BJ (cell line): ENCODE data around the gene PCARE. TPM values are rescaled to one million over a fixed set of nuclear protein-coding genes. Genes with fewer than 3 reads are reported as not detected.

ENCODE experiments used
- CTCF ChIA-PET: fragments of 350-600 bp; formaldehyde crosslinking; extraction: SDS; loops from one replicate; lab custom pipeline; 2021; ENCODE audit warnings: antibody characterized with exemption, inconsistent platforms; lab: Yijun Ruan, JAX
- POLR2A ChIA-PET: fragments of 300-600 bp; sonication (Branson Sonifier 250); formaldehyde crosslinking; extraction: SDS; loops from one replicate; lab custom pipeline; 2021; ENCODE audit warnings: antibody characterized with exemption; lab: Charles Lee
- DNase-seq: peaks from one replicate; pipeline ENCODE4 v3.0.0-alpha.2; 2011; ENCODE audit warnings: low read depth
- H3K27me3 ChIP-seq: 2 replicates; pipeline ENCODE4 v1.6.0; 2011; ENCODE audit warnings: low read length; ENCODE audit not compliant: control insufficient read depth, insufficient read depth
- H3K36me3 ChIP-seq: 2 replicates; pipeline ENCODE4 v1.5.1; 2011; ENCODE audit warnings: low read length; ENCODE audit not compliant: control insufficient read depth, insufficient read depth
- H3K4me3 ChIP-seq: 2 replicates; pipeline ENCODE4 v1.5.1; 2011; ENCODE audit warnings: low read depth, mild to moderate bottlenecking, control low read depth, low read length
- polyA plus RNA-seq: library from polyadenylated mRNA; depleted of rRNA; stranded (reverse); fragments of >200 nt; gene quantifications from 2 replicates; pipeline ENCODE4 v1.2.3, GENCODE V29; 2011
- TF ChIP-seq, protein P1 (sequence below): IDR thresholded peaks from 2 replicates; pipeline ENCODE4 v1.5.1; 2011; ENCODE audit warnings: low read depth, mild to moderate bottlenecking, control low read depth, inconsistent platforms, low read length, moderate library complexity; ENCODE audit not compliant: insufficient read depth

Gene PCARE
- polyA plus RNA-seq, 1 experiment, result not detected

DNA sequence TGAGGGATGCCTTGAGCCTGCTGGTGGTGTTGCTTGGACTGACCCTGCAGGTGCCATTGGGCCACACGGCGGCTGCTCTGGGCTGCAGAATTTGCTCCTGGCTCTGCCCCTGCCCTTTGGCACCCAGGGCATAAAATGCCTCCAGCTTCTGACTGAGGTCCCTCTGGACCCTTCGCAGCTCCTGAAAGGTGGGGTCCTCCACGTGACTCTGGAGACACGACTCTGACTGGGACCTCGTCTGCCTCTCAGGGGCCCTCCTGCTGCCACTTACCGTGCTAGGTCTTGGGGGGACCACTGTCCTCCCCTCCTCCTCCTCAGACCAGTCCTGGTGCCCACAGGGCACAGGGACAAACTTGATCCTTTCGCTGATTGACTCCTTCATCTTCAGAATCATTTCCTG lies 2.1 kb downstream of the PCARE start:
- TF ChIP-seq, protein P1, sequence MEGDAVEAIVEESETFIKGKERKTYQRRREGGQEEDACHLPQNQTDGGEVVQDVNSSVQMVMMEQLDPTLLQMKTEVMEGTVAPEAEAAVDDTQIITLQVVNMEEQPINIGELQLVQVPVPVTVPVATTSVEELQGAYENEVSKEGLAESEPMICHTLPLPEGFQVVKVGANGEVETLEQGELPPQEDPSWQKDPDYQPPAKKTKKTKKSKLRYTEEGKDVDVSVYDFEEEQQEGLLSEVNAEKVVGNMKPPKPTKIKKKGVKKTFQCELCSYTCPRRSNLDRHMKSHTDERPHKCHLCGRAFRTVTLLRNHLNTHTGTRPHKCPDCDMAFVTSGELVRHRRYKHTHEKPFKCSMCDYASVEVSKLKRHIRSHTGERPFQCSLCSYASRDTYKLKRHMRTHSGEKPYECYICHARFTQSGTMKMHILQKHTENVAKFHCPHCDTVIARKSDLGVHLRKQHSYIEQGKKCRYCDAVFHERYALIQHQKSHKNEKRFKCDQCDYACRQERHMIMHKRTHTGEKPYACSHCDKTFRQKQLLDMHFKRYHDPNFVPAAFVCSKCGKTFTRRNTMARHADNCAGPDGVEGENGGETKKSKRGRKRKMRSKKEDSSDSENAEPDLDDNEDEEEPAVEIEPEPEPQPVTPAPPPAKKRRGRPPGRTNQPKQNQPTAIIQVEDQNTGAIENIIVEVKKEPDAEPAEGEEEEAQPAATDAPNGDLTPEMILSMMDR, result no peak
- no peaks in the 10 kb centered on the region for H3K36me3 ChIP-seq
- peaks cover 2% of the 10 kb centered on the region for H3K27me3 ChIP-seq
- H3K4me3 ChIP-seq, result no peak overlapping the region
- POLR2A ChIA-PET, result no interaction called here
- DNase-seq, result no peak
- CTCF ChIA-PET, result interaction anchor here (0.6 kb wide), 1 partner anchor 35 kb away, joined by 3 read pairs; no protein-coding TSS in a partner anchor

DNA sequence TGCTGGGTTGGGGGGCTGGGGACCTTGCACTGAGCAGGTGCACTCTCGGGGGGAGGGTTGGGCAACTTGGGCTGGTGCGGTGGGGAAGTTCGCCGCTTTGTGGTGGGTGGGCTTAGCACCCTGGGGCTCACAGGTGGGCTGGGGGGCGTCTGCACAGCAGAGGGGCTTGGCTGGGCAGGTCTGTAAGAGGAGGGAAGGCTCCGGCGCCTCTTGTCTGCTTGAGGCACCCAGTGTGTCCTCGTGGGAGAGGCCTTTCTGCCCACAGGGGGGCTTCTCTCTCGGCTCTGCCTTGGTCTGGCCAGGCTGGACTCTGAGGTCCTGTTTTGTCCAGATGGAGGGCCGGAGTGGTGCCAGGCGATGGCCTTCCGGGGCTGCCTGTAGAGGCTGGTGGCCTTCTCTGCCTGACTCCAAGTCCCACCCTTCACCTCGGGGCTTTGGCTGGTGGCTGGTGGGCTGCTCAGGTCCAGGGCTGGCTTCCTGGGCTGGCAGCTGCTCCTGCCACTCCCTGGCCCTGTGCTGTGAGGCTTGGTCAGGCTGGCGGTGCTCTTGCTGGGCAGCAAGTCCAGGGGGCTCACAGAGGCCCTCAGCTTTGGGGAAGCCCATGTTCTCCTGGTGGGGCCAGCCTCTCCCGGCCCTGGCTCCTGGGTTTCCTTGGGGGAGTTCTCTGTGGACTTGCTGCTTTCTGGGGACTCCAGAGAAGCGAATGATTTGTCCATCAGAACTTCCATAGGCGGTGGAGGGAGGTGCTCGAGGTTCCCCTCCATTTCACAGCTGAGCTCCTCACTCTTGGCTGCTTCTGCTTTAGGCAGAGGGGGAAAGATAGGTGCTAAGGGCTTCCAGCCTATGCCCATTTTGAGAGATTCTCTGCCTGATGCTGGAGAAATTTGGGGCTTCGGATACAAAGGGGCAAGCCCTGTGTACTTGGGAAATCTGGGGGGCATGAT lies 3.0 kb downstream of the PCARE start:
- DNase-seq, result no peak
- CTCF ChIA-PET, result interaction anchor here (0.6 to 1.4 kb wide), 3 partner anchors 19 to 36 kb away, joined by 3 to 4 read pairs (median 3); no protein-coding TSS in a partner anchor

DNA sequence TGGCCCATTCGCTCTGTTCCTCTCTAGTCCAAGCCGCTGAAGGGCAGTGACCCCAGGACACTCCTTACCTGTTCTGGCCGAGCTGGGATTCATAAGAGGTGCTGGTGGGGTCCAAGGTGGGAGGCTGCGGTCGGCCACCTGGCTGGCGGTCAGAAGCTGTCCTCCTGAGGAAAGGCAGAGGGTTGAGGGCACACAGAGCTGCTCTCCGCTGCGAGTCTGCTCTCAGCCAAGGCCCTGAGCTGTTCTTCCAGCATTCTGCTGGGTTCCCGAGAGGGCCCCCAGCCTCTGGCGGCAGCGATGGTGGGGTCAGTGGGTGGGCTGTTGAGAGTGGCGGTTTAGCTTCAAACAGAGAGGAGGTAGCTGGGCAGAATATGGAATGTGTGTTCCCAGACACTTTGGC lies 3.8 kb downstream of the PCARE start:
- no peak overlapping the region for H3K4me3 ChIP-seq
- ChIA-PET CTCF (interaction anchor here (1.1 to 1.4 kb wide), 2 partner anchors 8 to 26 kb away, joined by 4 read pairs; no protein-coding TSS in a partner anchor), POLR2A (no interaction called here)
- TF ChIP-seq, protein P1, result no peak
- no peak for DNase-seq
- H3K36me3 ChIP-seq, result no peaks in the 10 kb centered on the region
- peaks cover 2% of the 10 kb centered on the region for H3K27me3 ChIP-seq

More for the DNA sequence above, 3.0 kb downstream of the PCARE start:
- Histone ChIP-seq H3K4me3 (no peak overlapping the region), H3K27me3 (peaks cover 2% of the 10 kb centered on the region), H3K36me3 (no peaks in the 10 kb centered on the region)
- POLR2A ChIA-PET, result interaction anchor here (0.6 kb wide), 1 partner anchor 701 kb away, joined by 3 read pairs; no protein-coding TSS in a partner anchor
- TF ChIP-seq, protein P1, result no peak

DNA sequence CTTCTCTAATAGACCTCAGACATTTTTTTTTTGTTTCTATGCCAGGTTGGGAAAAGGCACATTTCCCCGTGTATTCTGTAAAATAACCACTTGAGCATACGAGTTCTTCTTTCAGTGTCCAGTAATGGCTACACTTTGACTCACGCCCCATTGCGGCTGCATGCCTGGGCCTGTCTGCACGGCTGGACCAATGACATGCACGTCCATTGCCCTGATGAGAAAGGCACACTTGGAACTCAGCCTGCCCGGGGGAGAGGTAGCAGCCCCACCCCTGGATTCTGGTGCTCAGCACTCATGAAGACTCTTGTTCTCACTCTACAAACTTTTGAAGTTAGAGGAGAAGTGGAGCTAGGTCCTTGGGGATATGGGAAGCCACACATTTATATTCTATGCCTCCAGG lies 5.8 kb downstream of the PCARE start:
- ChIA-PET POLR2A (no interaction called here), CTCF (no interaction called here)
- Histone ChIP-seq H3K27me3 (peaks cover 2% of the 10 kb centered on the region), H3K36me3 (no peaks in the 10 kb centered on the region), H3K4me3 (no peak overlapping the region)
- TF ChIP-seq, protein P1, result no peak
- DNase-seq, result no peak

DNA sequence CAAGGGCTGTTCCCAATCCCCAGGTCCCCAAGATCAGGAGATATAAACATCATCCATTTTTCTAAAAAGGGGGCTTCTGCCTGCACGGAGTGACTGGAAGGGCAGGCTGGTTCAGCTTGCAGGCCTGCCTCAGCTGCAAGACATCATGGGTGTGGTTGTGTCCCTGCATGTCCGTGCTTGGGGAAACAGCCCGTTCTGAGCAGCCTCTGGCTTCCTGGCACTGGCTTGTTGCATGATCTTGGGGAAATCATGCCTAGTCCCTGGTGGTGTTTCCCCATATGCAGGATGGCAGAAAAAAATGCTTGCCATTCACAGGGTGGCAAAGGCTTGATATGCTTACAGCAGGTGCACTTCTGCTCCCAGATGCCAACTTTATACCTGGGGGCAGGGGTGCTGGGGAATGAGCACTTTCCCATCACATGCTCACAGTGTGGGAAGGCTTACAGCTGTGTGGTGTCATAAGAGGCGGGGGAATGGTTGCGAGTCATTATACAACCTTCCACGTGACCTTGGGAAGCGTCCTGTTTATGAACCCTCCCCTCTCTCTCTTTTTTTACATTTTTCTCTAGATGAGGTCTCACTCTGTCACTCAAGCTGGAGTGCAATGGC lies 7.2 kb downstream of the PCARE start:
- POLR2A ChIA-PET, result no interaction called here
- DNase-seq, result no peak

More for the DNA sequence above, 7.2 kb downstream of the PCARE start:
- no peaks in the 10 kb centered on the region; the same call in 1 of the 2 replicates for H3K27me3 ChIP-seq
- H3K36me3 ChIP-seq, result no peaks in the 10 kb centered on the region
- TF ChIP-seq, protein P1, result no peak
- no peak overlapping the region for H3K4me3 ChIP-seq
- CTCF ChIA-PET, result interaction anchor here (0.6 to 1.8 kb wide), 2 partner anchors 9 to 960 kb away, joined by 3 to 10 read pairs; no protein-coding TSS in a partner anchor
